ENCODE data around the gene NEURL3.
"Not testable (repeated sequence)": the region's sequence is repeated elsewhere in the genome, so short reads cannot be mapped to it uniquely, and the experiment has no call there.

DNA sequence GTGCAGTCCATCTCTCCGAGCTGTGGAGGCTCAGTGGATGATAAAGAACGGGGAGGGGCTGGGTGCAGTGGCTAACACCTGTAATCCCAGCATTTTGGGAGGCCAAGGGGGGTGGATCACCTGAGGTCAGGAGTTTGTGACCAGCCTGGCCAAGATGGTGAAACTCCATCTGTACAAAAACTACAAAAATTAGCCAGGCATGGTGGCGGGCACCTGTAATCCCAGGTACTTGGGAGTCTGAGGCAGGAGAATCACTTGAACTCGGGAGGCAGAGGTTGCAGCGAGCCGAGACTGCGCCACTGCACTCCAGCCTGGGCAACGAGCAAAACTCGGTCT lies 48.8 kb upstream of the NEURL3 start:
- TF ChIP-seq, protein P1, sequence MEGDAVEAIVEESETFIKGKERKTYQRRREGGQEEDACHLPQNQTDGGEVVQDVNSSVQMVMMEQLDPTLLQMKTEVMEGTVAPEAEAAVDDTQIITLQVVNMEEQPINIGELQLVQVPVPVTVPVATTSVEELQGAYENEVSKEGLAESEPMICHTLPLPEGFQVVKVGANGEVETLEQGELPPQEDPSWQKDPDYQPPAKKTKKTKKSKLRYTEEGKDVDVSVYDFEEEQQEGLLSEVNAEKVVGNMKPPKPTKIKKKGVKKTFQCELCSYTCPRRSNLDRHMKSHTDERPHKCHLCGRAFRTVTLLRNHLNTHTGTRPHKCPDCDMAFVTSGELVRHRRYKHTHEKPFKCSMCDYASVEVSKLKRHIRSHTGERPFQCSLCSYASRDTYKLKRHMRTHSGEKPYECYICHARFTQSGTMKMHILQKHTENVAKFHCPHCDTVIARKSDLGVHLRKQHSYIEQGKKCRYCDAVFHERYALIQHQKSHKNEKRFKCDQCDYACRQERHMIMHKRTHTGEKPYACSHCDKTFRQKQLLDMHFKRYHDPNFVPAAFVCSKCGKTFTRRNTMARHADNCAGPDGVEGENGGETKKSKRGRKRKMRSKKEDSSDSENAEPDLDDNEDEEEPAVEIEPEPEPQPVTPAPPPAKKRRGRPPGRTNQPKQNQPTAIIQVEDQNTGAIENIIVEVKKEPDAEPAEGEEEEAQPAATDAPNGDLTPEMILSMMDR (conservative IDR thresholded peaks at IDR 0.05 in 1 of 2, IDR thresholded peaks at IDR 0.05 in 1 of 2; ENCODE audit: low read depth in 1 of 2, low read length in 2 of 2) = not testable (repeated sequence)
- TF ChIP-seq EZH2 (IDR thresholded peaks at IDR 0.05; ENCODE audit: low read length, missing control alignments) = not testable (repeated sequence)
